NCI-H82 treated with DMSO at 0.1 percent for 48 hours (cell line): ENCODE data around the gene AP2S1.
"Not testable (repeated sequence)": the region's sequence is repeated elsewhere in the genome, so short reads cannot be mapped to it uniquely, and the experiment has no call there.

Experiments
- DNase-seq: peaks from one replicate; lab custom pipeline; 2025; ENCODE audit not compliant: unreplicated experiment; lab: John Stamatoyannopoulos, UW

AP2S1 gene

GRCh38 chr19:46809534-46810272, 40.9 kb downstream of the AP2S1 start:
- no peak for DNase-seq

GRCh38 chr19:46806656-46807055, 44.0 kb downstream of the AP2S1 start:
- DNase-seq = no peak

- DNase-seq = not testable (repeated sequence)
These were observed 46.2 kb downstream of the AP2S1 start for GRCh38 chr19:46804432-46804831.

DNA sequence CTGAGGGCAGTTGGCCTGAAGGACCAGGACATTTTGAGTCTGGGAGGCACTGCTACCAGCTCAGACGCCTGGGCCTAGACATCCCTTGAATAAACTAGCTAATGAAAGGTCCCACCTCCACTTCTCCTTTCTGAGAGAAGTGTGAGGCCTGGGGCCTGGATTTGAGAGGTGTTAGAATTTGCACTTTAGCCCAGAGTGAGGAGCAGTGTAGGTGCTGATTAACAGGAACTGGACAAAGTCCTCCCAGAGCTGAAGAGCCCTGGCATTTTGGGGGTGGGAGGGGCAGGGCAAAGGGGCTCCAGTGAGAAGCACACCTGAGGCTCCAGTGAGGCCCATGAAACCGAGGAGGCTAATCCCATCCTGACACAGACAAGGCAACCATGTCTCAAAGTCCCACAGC, 47.1 kb downstream of the AP2S1 start:
- DNase-seq = no peak

GRCh38 chr19:46802152-46802551, 48.5 kb downstream of the AP2S1 start:
- no peak for DNase-seq

DNA sequence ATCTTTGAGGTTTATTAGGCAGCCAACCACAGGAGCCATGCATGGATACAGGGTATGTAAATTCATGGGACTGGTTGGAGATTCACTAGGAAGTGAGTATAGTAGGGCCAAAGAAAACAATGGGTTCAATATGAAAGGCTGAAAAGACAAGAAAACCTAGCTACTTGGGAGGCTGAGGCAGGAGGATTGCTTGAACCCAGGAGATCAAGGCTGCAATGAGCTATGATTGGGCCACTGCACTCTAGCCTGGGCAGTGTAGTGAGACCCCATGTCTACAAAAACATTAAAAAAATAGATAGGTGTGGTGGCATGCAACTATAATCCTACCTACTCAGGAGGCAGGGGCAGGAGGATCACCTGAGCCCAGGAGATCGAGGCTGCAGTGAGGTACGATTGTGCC, 51.9 kb downstream of the AP2S1 start:
- DNase-seq = no peak

DNA sequence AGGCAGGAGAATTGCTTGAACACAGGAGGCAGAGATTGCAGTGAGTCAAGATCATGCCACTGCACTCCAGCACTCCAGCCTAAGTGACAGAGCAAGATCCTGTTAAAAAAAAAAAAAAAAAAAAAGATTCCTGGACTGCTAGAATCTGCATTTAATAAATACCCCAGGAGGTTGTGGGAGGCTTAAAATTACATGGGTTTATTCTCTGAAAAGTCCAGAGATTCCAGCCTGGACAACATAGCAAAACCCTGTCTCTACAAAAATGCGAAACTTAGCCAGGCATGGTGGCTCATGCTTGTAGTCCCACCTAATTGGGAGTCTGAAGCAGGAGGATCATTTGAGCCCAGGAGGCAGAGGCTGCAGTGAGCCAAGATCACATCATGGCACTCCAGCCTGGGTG, 52.8 kb downstream of the AP2S1 start:
- DNase-seq = no peak

GRCh38 chr19:46791944-46792343, 58.7 kb downstream of the AP2S1 start:
- DNase-seq = no peak

DNA sequence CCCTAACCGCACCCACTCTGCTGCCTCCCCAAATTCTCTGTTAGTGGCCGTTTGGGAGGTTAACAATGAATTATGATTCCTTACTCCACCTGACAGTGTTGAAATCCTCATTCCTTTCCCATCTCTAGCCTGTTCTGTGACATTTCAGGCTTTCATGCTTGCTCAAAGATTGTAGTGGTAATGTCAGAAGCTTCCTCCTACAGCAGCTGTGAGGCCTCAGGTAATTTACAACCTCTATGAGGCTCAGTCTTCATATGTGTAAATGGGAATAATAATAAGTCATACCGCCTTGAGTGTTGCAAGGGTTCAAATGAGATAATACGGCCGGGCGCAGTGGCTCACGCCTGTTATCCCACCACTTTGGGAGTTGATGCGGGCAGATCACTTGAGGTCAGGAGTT, 61.3 kb downstream of the AP2S1 start:
- no peak for DNase-seq

DNA sequence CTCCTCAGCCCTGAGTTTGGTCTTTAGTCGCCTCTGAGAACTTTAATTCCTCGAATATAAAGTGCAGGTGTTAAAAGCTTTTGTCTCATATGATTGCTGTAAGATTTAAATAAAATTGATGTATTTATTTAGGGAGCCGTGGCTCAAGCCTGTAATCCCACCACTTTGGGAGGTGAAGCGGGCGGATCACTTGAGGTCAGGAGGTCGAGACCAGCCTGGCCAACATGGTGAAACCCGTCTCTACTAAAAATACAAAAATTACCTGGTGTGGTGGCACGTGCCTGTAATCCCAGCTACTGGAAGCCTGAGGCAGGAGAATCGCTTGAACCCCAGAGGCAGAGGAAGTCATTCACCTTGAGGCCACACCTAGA, 61.7 kb downstream of the AP2S1 start:
- no peak for DNase-seq

GRCh38 chr19:46788262-46788967, 62.2 kb downstream of the AP2S1 start, which contains the start of gene SLC1A5:
Gene SLC1A5 (minus strand): TSS chr19:46788594. CDS start chr19:46787965, 629 bp downstream.
- DNase-seq = peak; percentile 98
